Cardiac muscle cell (in vitro differentiated cells and primary cell): ENCODE results near the gene STON2. TPM values are rescaled to one million over a fixed set of nuclear protein-coding genes. Genes with fewer than 3 reads are reported as not detected.

Experiments
- DNase-seq, 2 donors: peaks; one replicate each; pipeline versions ENCODE4 v3.0.0 to v3.0.0-alpha.2; 2010 to 2017; ENCODE audit warnings: low read depth in 1 of 2, low spot score in 1 of 2
- H3K27ac ChIP-seq: fragments of 200-600 bp; sonication (generic); 2 replicates; pipeline ENCODE4 v1.5.1; 2016
- H3K27me3 ChIP-seq: fragments of 200-600 bp; sonication (generic); 2 replicates; pipeline ENCODE4 v1.6.0; 2016; ENCODE audit warnings: control low read depth
- H3K36me3 ChIP-seq: fragments of 200-600 bp; sonication (generic); 2 replicates; pipeline ENCODE4 v1.5.1; 2016; ENCODE audit warnings: control low read depth
- H3K4me1 ChIP-seq: fragments of 200-600 bp; sonication (generic); 2 replicates; pipeline ENCODE4 v1.8.1; 2017; ENCODE audit warnings: low read depth, mild to moderate bottlenecking, mixed run types
- H3K4me3 ChIP-seq: fragments of 200-600 bp; sonication (generic); 2 replicates; pipeline ENCODE4 v1.5.1; 2016; ENCODE audit warnings: mild to moderate bottlenecking
- H3K9me3 ChIP-seq: fragments of 200-600 bp; sonication (generic); 2 replicates; pipeline ENCODE4 v1.5.1; 2017; ENCODE audit warnings: low read depth, mild to moderate bottlenecking, control low read depth
- polyA plus RNA-seq: library from polyadenylated mRNA; unstranded; fragments of >200 nt; fragmentation: Nextera tagmentation; extraction: Ambion mirVana; gene quantifications from 2 replicates; pipeline ENCODE4 v1.2.1, GENCODE V29; 2016
- total RNA-seq: library from RNA; depleted of rRNA; stranded (reverse); fragments of >200 nt; gene quantifications from 2 replicates; pipeline ENCODE4 v1.2.3, GENCODE V29; 2016
- TF ChIP-seq, protein P1 (sequence below): IDR thresholded peaks from 2 replicates; pipeline ENCODE4 v1.5.1; 2012; ENCODE audit warnings: low read depth, mild to moderate bottlenecking, low read length

STON2 gene
- total and polyA plus RNA-seq, 2 experiments from 2014 or later = 0.62 to 1.4 TPM

DNA sequence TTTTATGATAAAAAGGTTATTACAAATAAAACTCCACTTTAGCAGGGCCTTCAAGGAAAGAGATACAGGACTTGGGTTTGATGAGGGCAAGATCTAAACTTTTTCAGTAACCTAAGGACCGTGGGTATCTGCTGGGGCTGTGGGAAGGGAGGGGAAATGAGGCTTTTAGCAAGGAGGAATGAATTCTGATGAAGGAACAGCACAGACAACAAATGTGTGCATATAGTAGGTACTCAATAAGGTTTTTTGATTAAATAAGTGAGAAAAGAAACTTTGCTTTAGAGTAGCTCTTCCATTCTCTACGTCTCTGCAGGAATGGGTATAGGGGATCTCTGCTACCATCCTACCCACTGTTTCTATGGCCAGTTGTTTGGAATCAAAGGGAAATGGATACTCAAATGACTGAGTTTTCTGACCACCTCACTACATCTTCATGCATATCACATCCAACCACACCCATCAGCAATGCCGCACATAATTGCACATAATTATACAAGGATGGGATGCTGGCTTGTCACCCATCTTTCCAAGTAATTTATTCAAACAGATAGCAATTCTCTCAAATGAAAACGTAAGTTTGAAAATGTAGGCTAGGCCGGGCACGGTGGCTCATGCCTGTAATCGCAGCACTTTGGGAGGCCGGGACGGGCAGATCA, 119.9 kb downstream of the STON2 start:
- Histone ChIP-seq H3K4me3 (no peak overlapping the region), H3K27ac (no peak overlapping the region), H3K4me1 (no peaks in the 10 kb centered on the region), H3K9me3 (no peaks in the 10 kb centered on the region), H3K36me3 (no peaks in the 10 kb centered on the region), H3K27me3 (no peaks in the 10 kb centered on the region)
- DNase-seq = no peak
- TF ChIP-seq, protein P1, sequence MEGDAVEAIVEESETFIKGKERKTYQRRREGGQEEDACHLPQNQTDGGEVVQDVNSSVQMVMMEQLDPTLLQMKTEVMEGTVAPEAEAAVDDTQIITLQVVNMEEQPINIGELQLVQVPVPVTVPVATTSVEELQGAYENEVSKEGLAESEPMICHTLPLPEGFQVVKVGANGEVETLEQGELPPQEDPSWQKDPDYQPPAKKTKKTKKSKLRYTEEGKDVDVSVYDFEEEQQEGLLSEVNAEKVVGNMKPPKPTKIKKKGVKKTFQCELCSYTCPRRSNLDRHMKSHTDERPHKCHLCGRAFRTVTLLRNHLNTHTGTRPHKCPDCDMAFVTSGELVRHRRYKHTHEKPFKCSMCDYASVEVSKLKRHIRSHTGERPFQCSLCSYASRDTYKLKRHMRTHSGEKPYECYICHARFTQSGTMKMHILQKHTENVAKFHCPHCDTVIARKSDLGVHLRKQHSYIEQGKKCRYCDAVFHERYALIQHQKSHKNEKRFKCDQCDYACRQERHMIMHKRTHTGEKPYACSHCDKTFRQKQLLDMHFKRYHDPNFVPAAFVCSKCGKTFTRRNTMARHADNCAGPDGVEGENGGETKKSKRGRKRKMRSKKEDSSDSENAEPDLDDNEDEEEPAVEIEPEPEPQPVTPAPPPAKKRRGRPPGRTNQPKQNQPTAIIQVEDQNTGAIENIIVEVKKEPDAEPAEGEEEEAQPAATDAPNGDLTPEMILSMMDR = no peak

DNA sequence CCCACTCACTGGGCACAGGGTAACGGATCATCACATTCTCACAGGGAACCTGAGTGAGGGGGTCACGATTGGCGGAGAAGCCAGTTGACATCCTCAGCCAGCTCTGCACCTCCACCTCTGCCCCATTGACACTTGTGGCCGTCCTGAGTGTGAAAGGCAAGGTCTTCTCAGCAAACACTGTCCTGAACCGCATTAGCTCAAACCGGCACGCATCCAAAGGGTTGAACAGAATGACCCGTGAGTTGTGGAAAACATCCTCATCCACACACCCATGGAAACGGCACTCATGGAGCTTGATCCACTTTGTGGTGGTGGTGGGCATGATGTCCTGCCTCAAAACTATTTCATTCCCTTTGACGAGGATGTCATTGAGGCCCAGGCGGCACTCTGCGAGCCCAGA, 123.0 kb downstream of the STON2 start:
- Histone ChIP-seq H3K9me3 (no peaks in the 10 kb centered on the region), H3K4me3 (no peak overlapping the region), H3K27me3 (no peaks in the 10 kb centered on the region), H3K27ac (no peak overlapping the region), H3K36me3 (no peaks in the 10 kb centered on the region), H3K4me1 (no peaks in the 10 kb centered on the region)
- no peak for DNase-seq
- TF ChIP-seq, protein P1 = no peak

DNA sequence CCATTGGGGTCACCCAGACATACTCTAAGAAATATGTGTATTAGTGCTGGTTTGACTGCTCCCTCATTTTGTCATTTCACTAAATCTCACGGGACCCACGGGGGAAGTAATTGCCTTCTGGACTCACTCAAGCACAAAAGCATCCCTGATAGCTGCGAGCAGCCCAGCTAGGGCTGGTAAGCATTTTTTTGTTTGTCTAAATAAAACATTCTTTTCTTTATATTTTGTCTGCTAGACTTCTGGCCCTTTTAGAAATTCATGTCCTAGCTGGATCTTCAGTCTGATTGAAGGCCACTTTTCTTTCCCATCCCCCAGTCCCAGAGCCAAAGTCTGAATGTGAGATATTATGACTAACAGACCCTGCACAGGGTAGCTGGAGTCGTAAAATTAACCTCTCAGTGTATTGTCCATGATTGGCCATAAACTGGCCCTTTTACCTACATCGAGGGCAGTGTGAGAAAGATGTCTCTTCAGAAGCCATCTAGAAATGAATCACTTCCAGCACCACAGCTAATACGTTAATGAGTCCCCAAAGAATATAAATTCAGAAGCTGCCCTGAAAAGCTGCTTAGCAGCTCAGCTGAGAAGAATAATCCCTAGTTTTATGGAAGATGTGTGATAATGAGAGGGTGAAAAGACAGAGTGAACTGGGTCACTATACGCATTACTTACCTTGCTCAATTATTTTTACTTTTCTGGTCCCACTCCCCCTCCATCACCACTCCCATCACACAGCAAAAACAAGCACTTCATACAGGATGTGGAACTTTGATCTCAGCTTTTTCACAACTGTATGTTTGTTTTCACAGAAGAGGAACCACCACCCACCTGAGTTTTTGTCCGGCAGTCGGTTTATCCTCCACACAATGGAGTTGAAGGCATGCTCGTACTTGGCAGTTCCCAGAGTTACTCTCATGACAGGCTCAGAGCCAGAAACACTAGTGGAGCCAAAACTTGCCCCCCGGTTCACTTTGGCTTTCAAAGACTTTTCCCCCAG, 123.8 kb downstream of the STON2 start:
- no peak for DNase-seq
- H3K27ac ChIP-seq = no peak overlapping the region
- H3K4me1 ChIP-seq = no peaks in the 10 kb centered on the region
- no peaks in the 10 kb centered on the region for H3K9me3 ChIP-seq
- H3K4me3 ChIP-seq = no peak overlapping the region
- H3K27me3 ChIP-seq = no peaks in the 10 kb centered on the region
- H3K36me3 ChIP-seq = no peaks in the 10 kb centered on the region
- TF ChIP-seq, protein P1 = no peak

DNA sequence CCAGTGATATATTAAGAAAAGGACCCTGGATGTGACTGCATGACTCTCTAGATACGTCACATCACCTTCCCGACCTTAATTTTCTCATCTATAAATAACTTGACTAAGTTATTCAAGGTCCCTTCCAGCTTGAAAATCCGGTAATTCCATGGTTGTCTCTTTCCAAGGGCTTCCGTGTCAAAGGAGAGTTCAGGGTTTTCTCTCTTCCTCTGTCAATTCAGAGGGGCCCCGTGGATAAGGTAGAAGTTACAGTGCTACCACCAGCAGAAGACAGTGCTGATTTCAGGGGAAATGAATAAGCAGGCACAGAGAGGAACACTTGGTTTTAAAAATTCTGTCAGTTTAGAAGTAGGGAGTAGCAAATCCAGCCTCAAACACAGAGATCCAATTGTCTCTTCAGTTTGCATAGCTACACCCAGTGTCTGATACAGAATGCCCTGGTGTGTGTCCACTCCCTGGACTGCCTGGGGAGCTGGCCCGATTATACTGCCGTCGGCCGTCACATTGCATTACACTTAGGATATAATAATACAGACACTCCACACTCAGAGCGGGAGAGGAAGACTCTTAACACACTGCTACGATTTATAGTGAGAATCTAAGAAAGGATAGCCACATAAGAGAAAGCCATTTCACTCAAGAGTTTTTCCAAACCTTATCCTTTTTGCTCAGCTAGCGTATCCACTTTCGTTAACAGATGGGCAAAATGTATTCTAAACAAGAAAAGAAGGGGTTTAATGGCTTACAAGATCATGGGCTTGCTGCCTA, 124.6 kb downstream of the STON2 start:
- Histone ChIP-seq H3K36me3 (no peaks in the 10 kb centered on the region), H3K27ac (no peak overlapping the region), H3K9me3 (no peaks in the 10 kb centered on the region), H3K27me3 (no peaks in the 10 kb centered on the region), H3K4me3 (no peak overlapping the region), H3K4me1 (no peaks in the 10 kb centered on the region)
- TF ChIP-seq, protein P1 = no peak
- DNase-seq = no peak

DNA sequence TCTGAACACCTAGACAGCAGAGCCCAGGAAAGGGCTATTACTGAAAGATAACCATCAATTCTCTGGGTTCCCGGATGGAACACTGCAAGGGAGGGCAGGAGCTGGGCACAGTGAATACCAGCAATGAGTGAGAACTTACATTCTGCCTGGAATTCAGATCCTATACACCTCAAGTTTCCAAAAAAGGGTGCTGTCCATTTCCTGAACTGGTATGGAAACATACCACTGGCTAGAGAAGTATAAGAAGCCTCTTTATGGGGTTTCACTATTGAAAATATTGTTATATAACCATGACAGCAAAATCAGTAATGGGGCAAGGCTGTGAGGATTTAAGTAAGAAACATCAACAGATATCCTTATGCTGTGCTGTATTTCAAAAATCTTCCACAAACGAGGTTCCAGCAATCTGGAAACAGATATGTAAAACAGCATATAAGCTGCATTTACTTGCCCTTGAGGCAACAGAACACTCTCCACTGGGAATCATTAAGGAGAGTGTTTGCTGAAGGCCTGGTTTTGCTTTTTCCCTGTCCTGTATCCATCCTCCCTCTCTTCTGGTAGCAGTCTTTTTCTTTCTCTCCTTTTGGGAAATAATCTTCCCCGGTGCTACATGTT, 126.1 kb downstream of the STON2 start:
- Histone ChIP-seq H3K4me1 (no peaks in the 10 kb centered on the region), H3K27ac (no peak overlapping the region)
- TF ChIP-seq, protein P1 = no peak

More for the DNA sequence above, 126.1 kb downstream of the STON2 start:
- Histone ChIP-seq H3K36me3 (no peaks in the 10 kb centered on the region), H3K4me3 (no peak overlapping the region), H3K27me3 (no peaks in the 10 kb centered on the region), H3K9me3 (no peaks in the 10 kb centered on the region)
- DNase-seq = no peak
